Mesothelial cell of epicardium (in vitro differentiated cells): ENCODE results near the gene TCEANC2. TPM values are rescaled to one million over a fixed set of nuclear protein-coding genes. Genes with fewer than 3 reads are reported as not detected.
A peak's percentile ranks its signal among the peaks of the same experiment; 100 is the strongest.

Experiments used
- DNase-seq, 2 experiments: peaks; one replicate each; pipeline ENCODE4 v3.0.0; 2021; ENCODE audit warnings: low spot score in 2 of 2; ENCODE audit not compliant: unreplicated experiment in 2 of 2
- H3K27ac Mint-ChIP-seq: 2 replicates; pipeline ENCODE4 v1.8.0; 2021; ENCODE audit warnings: mixed read lengths
- H3K27me3 Mint-ChIP-seq: 2 replicates; pipeline ENCODE4 v1.8.0; 2021; ENCODE audit warnings: low read depth, mixed read lengths
- H3K36me3 Mint-ChIP-seq: 2 replicates; pipeline ENCODE4 v1.8.0; 2021; ENCODE audit warnings: mixed read lengths
- H3K4me1 Mint-ChIP-seq: 2 replicates; pipeline ENCODE4 v1.8.0; 2021; ENCODE audit warnings: mixed read lengths
- H3K4me3 Mint-ChIP-seq: 2 replicates; pipeline ENCODE4 v1.8.0; 2021; ENCODE audit warnings: mild to moderate bottlenecking, moderate library complexity, mixed read lengths
- H3K9me3 Mint-ChIP-seq: 2 replicates; pipeline ENCODE4 v1.8.0; 2021; ENCODE audit warnings: mixed read lengths
- CTCF ChIP-seq: fragments of 200-600 bp; sonication (generic); IDR thresholded peaks from one replicate; pipeline ENCODE4 v1.5.0; 2021; ENCODE audit warnings: antibody characterized with exemption; ENCODE audit not compliant: unreplicated experiment
- total RNA-seq: library from RNA; stranded (reverse); gene quantifications from 3 replicates; pipeline ENCODE4 v1.2.1, GENCODE V29; 2021

The TCEANC2 gene
- total RNA-seq, 1 donor from 2014 or later, result 7.8 TPM

DNA sequence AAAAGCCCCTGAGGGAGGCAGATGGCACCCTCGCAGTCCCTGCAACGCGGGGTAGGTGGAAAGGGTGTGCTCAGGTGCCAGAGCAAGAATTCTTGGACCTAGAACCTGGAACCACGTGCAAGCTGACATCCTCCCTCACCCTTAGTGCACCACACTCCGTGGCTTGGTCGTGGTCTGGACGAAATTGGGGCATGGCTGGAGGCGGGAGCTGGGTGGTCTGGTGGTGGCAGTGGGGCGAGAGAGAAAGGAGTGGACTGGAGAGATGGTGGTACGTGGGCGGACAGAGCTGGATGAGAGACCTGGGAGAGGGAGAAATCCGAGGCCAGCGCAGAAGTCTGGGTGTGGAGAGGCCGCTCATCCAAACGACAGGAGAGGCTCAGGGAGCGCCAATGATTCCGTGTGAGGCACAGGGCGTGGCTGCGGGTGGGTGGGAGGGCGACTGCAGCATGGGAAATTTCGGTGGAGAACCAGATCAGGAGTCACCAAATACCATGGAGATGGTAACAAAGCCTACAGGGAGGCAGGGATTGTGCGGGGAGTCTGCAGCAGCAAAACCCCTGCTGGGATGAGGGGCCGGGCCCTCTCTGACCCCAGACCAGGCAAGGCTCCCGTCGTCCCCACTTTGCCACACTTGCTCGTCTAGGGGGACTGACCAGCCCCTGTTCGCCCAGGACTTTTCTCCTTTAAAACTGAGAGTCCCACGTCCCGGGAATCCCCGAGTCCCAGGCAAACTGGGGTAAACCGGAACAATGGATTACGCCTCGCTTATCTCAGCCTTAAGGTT is 67.5 kb downstream of the TCEANC2 start:
- H3K27ac Mint-ChIP-seq, result peak overlapping the region; percentile 90
- H3K36me3 Mint-ChIP-seq, result no peaks in the 10 kb centered on the region
- TF ChIP-seq CTCF, result no peak
- peak overlapping the region; percentile 63 for H3K4me3 Mint-ChIP-seq
- peaks cover 14% of the 10 kb centered on the region for H3K4me1 Mint-ChIP-seq
- H3K9me3 Mint-ChIP-seq, result no peaks in the 10 kb centered on the region
- H3K27me3 Mint-ChIP-seq, result peaks cover 15% of the 10 kb centered on the region
- no peak for DNase-seq

- DNase-seq, result peak; percentile 76 to 93
- Mint-ChIP-seq H3K27ac (peak overlapping the region; percentile 90), H3K4me1 (peaks cover 14% of the 10 kb centered on the region), H3K27me3 (peaks cover 15% of the 10 kb centered on the region), H3K4me3 (peak overlapping the region; percentile 63), H3K9me3 (no peaks in the 10 kb centered on the region), H3K36me3 (no peaks in the 10 kb centered on the region)
- peak; percentile 73 for TF ChIP-seq CTCF
Observed at GRCh38 chr1:54121482-54122134, 68.2 kb downstream of the TCEANC2 start.

- peaks cover 14% of the 10 kb centered on the region for H3K4me1 Mint-ChIP-seq
- no peaks in the 10 kb centered on the region for H3K9me3 Mint-ChIP-seq
- no peak overlapping the region for H3K27ac Mint-ChIP-seq
- no peak for DNase-seq
- H3K36me3 Mint-ChIP-seq, result no peaks in the 10 kb centered on the region
- H3K27me3 Mint-ChIP-seq, result peaks cover 15% of the 10 kb centered on the region
- peak overlapping the region; percentile 63 for H3K4me3 Mint-ChIP-seq
- TF ChIP-seq CTCF, result no peak
Observed at GRCh38 chr1:54122135-54122751, 68.8 kb downstream of the TCEANC2 start.

GRCh38 chr1:54122992-54123391 is 69.6 kb downstream of the TCEANC2 start:
- Mint-ChIP-seq H3K36me3 (no peaks in the 10 kb centered on the region), H3K4me3 (no peak overlapping the region), H3K9me3 (no peaks in the 10 kb centered on the region), H3K4me1 (peaks cover 14% of the 10 kb centered on the region), H3K27me3 (peaks cover 15% of the 10 kb centered on the region), H3K27ac (no peak overlapping the region)
- DNase-seq, result no peak
- TF ChIP-seq CTCF, result no peak

GRCh38 chr1:54124472-54124871 is 71.1 kb downstream of the TCEANC2 start:
- no peak for TF ChIP-seq CTCF
- H3K27ac Mint-ChIP-seq, result no peak overlapping the region
- peaks cover 17% of the 10 kb centered on the region for H3K27me3 Mint-ChIP-seq
- H3K4me1 Mint-ChIP-seq, result peaks cover 14% of the 10 kb centered on the region
- no peaks in the 10 kb centered on the region for H3K36me3 Mint-ChIP-seq
- no peak overlapping the region for H3K4me3 Mint-ChIP-seq
- H3K9me3 Mint-ChIP-seq, result no peaks in the 10 kb centered on the region
- no peak for DNase-seq
